ENCODE results near the gene PSKH1. TPM values are rescaled to one million over a fixed set of nuclear protein-coding genes. Genes with fewer than 3 reads are reported as not detected.

Gene PSKH1
- total and polyA plus RNA-seq, 4 donors: 8.3 to 23.8 (median 13.8) TPM

DNA sequence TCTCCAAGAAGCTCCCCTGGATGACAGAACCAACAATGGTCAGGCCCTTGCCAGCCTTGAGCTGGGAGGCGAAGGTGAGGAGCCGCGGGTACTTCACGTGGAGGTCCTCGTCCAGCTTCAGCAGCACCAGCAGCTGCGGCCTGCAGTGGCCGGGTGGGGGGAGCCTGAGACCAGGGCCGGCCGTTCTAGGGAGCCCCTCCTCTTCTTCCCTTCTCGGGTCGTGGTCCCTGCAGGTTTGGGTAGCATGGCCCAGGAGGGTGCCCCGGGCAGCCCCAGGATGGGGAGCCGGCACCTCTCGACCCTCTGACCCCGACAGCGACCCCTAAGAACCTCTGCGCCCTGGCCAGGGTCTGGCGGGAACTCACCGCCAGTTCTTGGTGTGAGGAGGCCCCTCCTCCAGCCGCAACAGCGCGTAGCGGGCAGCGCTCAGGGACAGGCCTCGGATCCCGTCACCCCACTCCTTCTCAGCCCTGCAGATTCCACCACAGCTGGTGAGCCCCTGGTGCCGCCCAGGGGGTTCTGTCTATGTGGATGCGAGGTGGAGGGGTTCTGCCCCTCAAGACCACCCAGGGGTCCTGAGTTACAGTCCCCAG is 54.0 kb downstream of the PSKH1 start:
- H3K27me3 ChIP-seq (ENCODE audit: control insufficient read depth in 4 of 4, insufficient read depth in 4 of 4, low read length in 3 of 4): no peaks in the 10 kb centered on the region
- H3K36me3 ChIP-seq (ENCODE audit: control insufficient read depth in 4 of 4, insufficient read depth in 3 of 4, low read depth in 1 of 4, low read length in 3 of 4): peaks cover 15 to 64% (median 24%) of the 10 kb centered on the region in 4 donors
- H3K27ac ChIP-seq (ENCODE audit: low read depth in 1 of 2, low read length in 2 of 2): no peak overlapping the region
- peaks cover 9 to 40% (median 28%) of the 10 kb centered on the region in 4 donors for H3K4me1 ChIP-seq (ENCODE audit: control insufficient read depth in 4 of 4, insufficient read depth in 4 of 4, low read length in 3 of 4)
- H3K9me3 ChIP-seq (ENCODE audit: control insufficient read depth in 4 of 4, low read length in 3 of 4): no peaks in the 10 kb centered on the region
- no peak overlapping the region for H3K9ac ChIP-seq (ENCODE audit: low read depth in 1 of 2, low read length in 2 of 2)
- no peak overlapping the region for H3K4me3 ChIP-seq (ENCODE audit: low read depth in 1 of 3, low read length in 3 of 3)
- TF ChIP-seq MAX (IDR thresholded peaks at IDR 0.05) (no peak), SP1 (IDR thresholded peaks at IDR 0.05) (no peak), CTCF (IDR thresholded peaks at IDR 0.05; ENCODE audit: low read depth, low read length, missing input control) (no peak), HNF4A (conservative IDR thresholded peaks at IDR 0.05) (no peak), JUND (IDR thresholded peaks at IDR 0.05) (no peak)
- TF ChIP-seq, protein P1, sequence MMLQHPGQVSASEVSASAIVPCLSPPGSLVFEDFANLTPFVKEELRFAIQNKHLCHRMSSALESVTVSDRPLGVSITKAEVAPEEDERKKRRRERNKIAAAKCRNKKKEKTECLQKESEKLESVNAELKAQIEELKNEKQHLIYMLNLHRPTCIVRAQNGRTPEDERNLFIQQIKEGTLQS (IDR thresholded peaks at IDR 0.05): no peak
- 95% methylated on average over 28 of the region's 28 CpGs for WGBS
- no peak for DNase-seq (ENCODE audit: low spot score)

DNA sequence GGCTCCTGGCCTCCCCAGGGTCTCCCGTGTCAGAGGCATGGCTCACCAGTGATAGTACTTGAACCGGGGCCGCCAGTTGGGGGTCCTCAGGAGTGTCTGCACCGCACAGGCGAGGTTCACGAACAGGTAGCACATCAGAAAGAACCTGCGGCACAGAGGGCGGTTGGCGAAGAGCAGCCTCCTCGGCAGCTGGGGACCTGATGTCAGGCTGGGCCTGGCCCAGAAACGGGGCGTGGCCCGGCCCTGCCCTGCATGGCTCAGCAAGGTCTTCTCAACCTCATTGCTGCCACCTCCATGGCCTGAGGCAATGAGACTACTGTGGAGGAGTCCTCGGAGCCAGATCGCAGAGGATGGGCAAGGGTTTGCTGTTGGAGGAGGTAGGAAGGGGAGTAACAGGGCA is 55.0 kb downstream of the PSKH1 start:
- peaks cover 4 to 32% (median 20%) of the 10 kb centered on the region in 4 donors for H3K4me1 ChIP-seq (ENCODE audit: control insufficient read depth in 4 of 4, insufficient read depth in 4 of 4, low read length in 3 of 4)
- H3K36me3 ChIP-seq (ENCODE audit: control insufficient read depth in 4 of 4, insufficient read depth in 3 of 4, low read depth in 1 of 4, low read length in 3 of 4): peaks cover 12 to 65% (median 24%) of the 10 kb centered on the region in 4 donors
- no peak for TF ChIP-seq GABPA (IDR thresholded peaks at IDR 0.05 in 1 of 2, conservative IDR thresholded peaks at IDR 0.05 in 1 of 2)
- TF ChIP-seq TAF1 (conservative IDR thresholded peaks at IDR 0.05): no peak
- no peak for TF ChIP-seq MAX (IDR thresholded peaks at IDR 0.05)
- no peak for TF ChIP-seq SP1 (IDR thresholded peaks at IDR 0.05)
- no peak for TF ChIP-seq RAD21 (IDR thresholded peaks at IDR 0.05)
- TF ChIP-seq NR2F2 (IDR thresholded peaks at IDR 0.05): no peak
- TF ChIP-seq YY1 (IDR thresholded peaks at IDR 0.05): no peak
- TF ChIP-seq FOXA2 (IDR thresholded peaks at IDR 0.05): no peak
- TF ChIP-seq HNF4A (conservative IDR thresholded peaks at IDR 0.05): no peak
- H3K9ac ChIP-seq (ENCODE audit: low read depth in 1 of 2, low read length in 2 of 2): no peak overlapping the region
- no peak overlapping the region for H3K4me3 ChIP-seq (ENCODE audit: low read depth in 1 of 3, low read length in 3 of 3)
- H3K27me3 ChIP-seq (ENCODE audit: control insufficient read depth in 4 of 4, insufficient read depth in 4 of 4, low read length in 3 of 4): no peaks in the 10 kb centered on the region
- no peak overlapping the region for H3K27ac ChIP-seq (ENCODE audit: low read depth in 1 of 2, low read length in 2 of 2)
- H3K9me3 ChIP-seq (ENCODE audit: control insufficient read depth in 4 of 4, low read length in 3 of 4): no peaks in the 10 kb centered on the region
- no peak for DNase-seq (ENCODE audit: low spot score)
- WGBS: 88% methylated on average over 15 of the region's 15 CpGs

GRCh38 chr16:67949645-67950044 is 56.6 kb downstream of the PSKH1 start:
- Histone ChIP-seq H3K27me3 (ENCODE audit: control insufficient read depth in 4 of 4, insufficient read depth in 4 of 4, low read length in 3 of 4) (no peaks in the 10 kb centered on the region), H3K4me1 (ENCODE audit: control insufficient read depth in 4 of 4, insufficient read depth in 4 of 4, low read length in 3 of 4) (peaks cover 7 to 29% (median 23%) of the 10 kb centered on the region in 4 donors), H3K9me3 (ENCODE audit: control insufficient read depth in 4 of 4, low read length in 3 of 4) (no peaks in the 10 kb centered on the region), H3K9ac (ENCODE audit: low read depth in 1 of 2, low read length in 2 of 2) (no peak overlapping the region), H3K4me3 (ENCODE audit: low read depth in 1 of 3, low read length in 3 of 3) (no peak overlapping the region), H3K27ac (ENCODE audit: low read depth in 1 of 2, low read length in 2 of 2) (no peak overlapping the region), H3K36me3 (ENCODE audit: control insufficient read depth in 4 of 4, insufficient read depth in 3 of 4, low read depth in 1 of 4, low read length in 3 of 4) (peaks cover 12 to 65% (median 24%) of the 10 kb centered on the region in 4 donors)
- 94% methylated on average over 11 of the region's 11 CpGs for WGBS
- DNase-seq (ENCODE audit: low spot score): no peak
- TF ChIP-seq FOXA1 (IDR thresholded peaks at IDR 0.05) (no peak), ZBTB33 (IDR thresholded peaks at IDR 0.05) (no peak), SP1 (IDR thresholded peaks at IDR 0.05) (no peak), RAD21 (IDR thresholded peaks at IDR 0.05) (no peak)

Data from liver (tissue), 9 donors.